Aorta (tissue), 5 donors: ENCODE data around the gene USP30. TPM values are rescaled to one million over a fixed set of nuclear protein-coding genes. Genes with fewer than 3 reads are reported as not detected.

Experiments used
- ATAC-seq: fragments of 200-7000 bp; cut with Tn5 transposase; one replicate; pipeline ENCODE4 v1.9.1; 2022; ENCODE audit warnings: moderate library complexity; ENCODE audit not compliant: low FRiP score
- DNase-seq, 2 donors: peaks; one replicate each; pipeline ENCODE4 v3.0.0-alpha.2; 2020
- H3K27ac ChIP-seq, 2 donors: one replicate each; pipeline ENCODE4 v1.5.1; 2013; ENCODE audit warnings: low read length in 2 of 2, mild to moderate bottlenecking in 2 of 2, moderate library complexity in 2 of 2, control low read depth in 1 of 2, inconsistent platforms in 1 of 2, low read depth in 1 of 2
- H3K27me3 ChIP-seq, 2 donors: one replicate each; pipeline ENCODE4 v1.6.1; 2013; ENCODE audit warnings: control low read depth in 1 of 2, low read length in 1 of 2, mild to moderate bottlenecking in 1 of 2, moderate library complexity in 1 of 2; ENCODE audit not compliant: insufficient read depth in 2 of 2, control insufficient read depth in 1 of 2
- H3K36me3 ChIP-seq, 2 donors: one replicate each; pipeline ENCODE4 v1.6.1; 2013; ENCODE audit warnings: control low read depth in 1 of 2, low read length in 1 of 2, mild to moderate bottlenecking in 1 of 2; ENCODE audit not compliant: insufficient read depth in 2 of 2, control insufficient read depth in 1 of 2
- H3K4me1 ChIP-seq, 2 donors: one replicate each; pipeline ENCODE4 v1.6.1; 2013; ENCODE audit warnings: low read length in 2 of 2, control low read depth in 1 of 2, mild to moderate bottlenecking in 1 of 2, moderate library complexity in 1 of 2; ENCODE audit not compliant: insufficient read depth in 2 of 2, control insufficient read depth in 1 of 2
- H3K4me3 ChIP-seq, 2 donors: one replicate each; pipeline ENCODE4 v1.5.1; 2013; ENCODE audit warnings: low read length in 2 of 2, control low read depth in 1 of 2, mild to moderate bottlenecking in 1 of 2
- H3K9me3 ChIP-seq: one replicate; pipeline ENCODE4 v1.6.1; 2013; ENCODE audit warnings: mild to moderate bottlenecking, low read length; ENCODE audit not compliant: control insufficient read depth
- WGBS, 2 donors: extraction: QIAGEN DNeasy Blood & Tissue Kit; methylation state at CpG; one replicate each; pipeline ENCODE4 v1.1.7; 2013; 5-methylcytosine and 5-hydroxymethylcytosine counted together
- intact Hi-C, 2 donors: fragments of 100-400 bp; cut with DNase I; formaldehyde crosslinking; loops; one replicate each; pipeline versions ENCODE4 v1.14.2 to v1.15.0; 2022
- long read RNA-seq, 2 donors: library from polyadenylated mRNA; unstranded; transcript quantifications; one replicate each; pipeline ENCODE4 v2.0.0, GENCODE V29; 2020 to 2021
- polyA plus RNA-seq, 2 donors: library from polyadenylated mRNA; stranded (reverse); fragments of 200-250 nt; gene quantifications; one replicate each; pipeline ENCODE4 v1.2.3, GENCODE V29; 2013
- total RNA-seq, 2 donors: library from RNA; stranded (reverse); fragmentation: NEBNext Ultra II Directional; extraction: Animal tissue kit (Norgen Biotek cat#: 25700); gene quantifications; one replicate each; pipeline ENCODE4 v1.2.1, GENCODE V29; 2021
- donor health status: healthy with polysubstance abuse.
- donor health status: Bipolar disorder and iron deficiency.
- donor health status: DM: no; HTN: no; CAD: no.
- donor health status: DM: no; HTN: no; CAD: no.
- donor health status: DM: yes; HTN: yes; CAD: no.

USP30 gene
- 10 to 100 TPM in 1 of 2 donors, 1 to 10 TPM in 1; 7.3 to 14.8 TPM for total RNA-seq
- polyA plus RNA-seq, result 1 to 10 TPM; 4.1 to 6.6 TPM
- long read RNA-seq, donor 1, partial matches to known transcripts, result 0 of 11 reads
- long read RNA-seq, donor 1, other reads (novel, unspliced or antisense), result 9 of 11 reads
- long read RNA-seq, donor 2, partial matches to known transcripts, result 0 of 8 reads
- long read RNA-seq, donor 2, other reads (novel, unspliced or antisense), result 5 of 8 reads

- peak; percentile 90 to 95 for DNase-seq
- peak; percentile 97 for ATAC-seq
- peak within 1 kb of the TSS; percentile 91 to 97 for H3K4me3 ChIP-seq
- H3K27ac ChIP-seq, result peak within 1 kb of the TSS in 1 of 2 donors; percentile 49
- H3K9me3 ChIP-seq, result no peaks in the 10 kb centered on the region
- H3K36me3 ChIP-seq, result no peaks in the 10 kb centered on the region
- H3K27me3 ChIP-seq, result no peaks in the 10 kb centered on the region
- intact Hi-C loops, result loop anchor here (5.0 kb wide), 1 partner anchor 40 kb away; the partner anchor contains the start of gene ALKBH2 (in 2 of the 2)
- H3K4me1 ChIP-seq, result peaks cover 0 to 4% of the 10 kb centered on the region in 2 donors
- 0 to 1% methylated on average over 57 to 61 of the region's 61 CpGs for WGBS, 2 donors
These were observed at the start of gene USP30 for GRCh38 chr12:109052414-109053323. Gene USP30, plus strand, starts transcription at chr12:109052576. Its CDS starts 103 bp downstream, at chr12:109052679.

GRCh38 chr12:109004017-109004416 lies 48.4 kb upstream of the USP30 start:
- Histone ChIP-seq H3K27ac (no peak overlapping the region), H3K4me1 (no peaks in the 10 kb centered on the region), H3K9me3 (no peaks in the 10 kb centered on the region), H3K27me3 (no peaks in the 10 kb centered on the region), H3K36me3 (no peaks in the 10 kb centered on the region), H3K4me3 (no peak overlapping the region)
- DNase-seq, result no peak
- WGBS, 2 donors, result 13 to 21% methylated on average over 3 of the region's 3 CpGs
- intact Hi-C loops, result no loop called here
- ATAC-seq, result no peak

DNA sequence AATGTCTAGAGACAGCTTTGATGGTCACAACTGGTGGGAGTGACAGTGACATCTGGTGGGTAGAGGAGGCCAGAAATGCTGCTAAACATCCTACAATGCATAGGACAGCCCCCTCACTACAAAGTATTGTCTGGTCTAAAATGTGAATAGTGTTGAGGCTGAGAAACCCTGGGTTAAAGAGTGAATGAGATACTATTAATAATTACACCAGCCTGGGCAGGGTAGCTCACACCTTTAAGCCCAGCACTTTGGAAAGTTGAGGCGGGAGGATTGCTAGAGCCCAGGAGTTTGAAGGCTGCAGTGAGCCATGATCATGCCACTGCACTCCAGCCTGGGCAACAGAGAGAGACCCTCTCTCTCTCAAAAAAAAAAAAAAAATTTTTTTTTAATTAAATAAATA lies 42.6 kb upstream of the USP30 start:
- no peaks in the 10 kb centered on the region for H3K36me3 ChIP-seq
- intact Hi-C loops, result no loop called here
- WGBS, 2 donors, result 86 to 91% methylated on average over 1 of the region's 1 CpG
- H3K27ac ChIP-seq, result no peak overlapping the region
- H3K9me3 ChIP-seq, result no peaks in the 10 kb centered on the region
- no peak overlapping the region for H3K4me3 ChIP-seq
- H3K27me3 ChIP-seq, result no peaks in the 10 kb centered on the region
- DNase-seq (no peak), ATAC-seq (no peak)
- no peaks in the 10 kb centered on the region for H3K4me1 ChIP-seq

GRCh38 chr12:109010259-109010658 lies 42.1 kb upstream of the USP30 start:
- Histone ChIP-seq H3K4me3 (no peak overlapping the region), H3K36me3 (no peaks in the 10 kb centered on the region), H3K27ac (no peak overlapping the region), H3K4me1 (no peaks in the 10 kb centered on the region), H3K27me3 (no peaks in the 10 kb centered on the region), H3K9me3 (no peaks in the 10 kb centered on the region)
- DNase-seq (no peak), ATAC-seq (no peak)
- WGBS, 2 donors, result 67 to 85% methylated on average over 2 of the region's 2 CpGs
- intact Hi-C loops, result no loop called here

GRCh38 chr12:109014984-109015765 lies 37.2 kb upstream of the USP30 start:
- H3K36me3 ChIP-seq, result no peaks in the 10 kb centered on the region
- ATAC-seq (no peak), DNase-seq (no peak)
- intact Hi-C loops, result no loop called here
- H3K9me3 ChIP-seq, result no peaks in the 10 kb centered on the region
- no peak overlapping the region for H3K27ac ChIP-seq
- no peak overlapping the region for H3K4me3 ChIP-seq
- 89 to 91% methylated on average over 6 of the region's 6 CpGs for WGBS, 2 donors
- H3K4me1 ChIP-seq, result no peaks in the 10 kb centered on the region
- H3K27me3 ChIP-seq, result peaks cover 0 to 3% of the 10 kb centered on the region in 2 donors

- Histone ChIP-seq H3K27me3 (peaks cover 0 to 3% of the 10 kb centered on the region in 2 donors), H3K4me1 (no peaks in the 10 kb centered on the region), H3K36me3 (no peaks in the 10 kb centered on the region), H3K27ac (no peak overlapping the region), H3K9me3 (no peaks in the 10 kb centered on the region), H3K4me3 (no peak overlapping the region)
- 80 to 82% methylated on average over 8 of the region's 8 CpGs for WGBS, 2 donors
- intact Hi-C loops, result no loop called here
- no peak for ATAC-seq
- DNase-seq, result no peak
These were observed 36.4 kb upstream of the USP30 start for GRCh38 chr12:109016016-109016415.

DNA sequence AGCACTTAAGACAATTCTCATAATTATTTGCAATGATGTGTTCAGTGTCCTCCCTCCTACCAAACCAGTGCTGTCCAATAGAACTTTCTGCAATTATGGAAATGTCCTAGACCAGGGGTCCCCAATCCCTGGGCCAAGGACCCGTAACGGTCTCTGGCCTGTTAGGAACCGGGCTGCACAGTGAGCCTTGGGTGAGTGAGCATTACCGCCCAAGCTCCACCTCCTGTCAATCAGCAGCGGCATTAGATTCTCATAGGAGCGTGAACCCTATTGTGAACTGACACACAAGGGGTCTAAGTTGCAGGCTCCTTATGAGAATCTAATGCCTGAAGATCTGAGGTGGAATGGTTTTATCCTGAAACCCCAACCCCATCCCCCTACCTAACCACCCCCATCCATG lies 35.4 kb upstream of the USP30 start:
- no peaks in the 10 kb centered on the region for H3K36me3 ChIP-seq
- H3K9me3 ChIP-seq, result no peaks in the 10 kb centered on the region
- no peak overlapping the region for H3K4me3 ChIP-seq
- intact Hi-C loops, result no loop called here
- peaks cover 0 to 3% of the 10 kb centered on the region in 2 donors for H3K27me3 ChIP-seq
- ATAC-seq (no peak), DNase-seq (no peak)
- WGBS, 2 donors, result 80 to 81% methylated on average over 6 of the region's 6 CpGs
- H3K4me1 ChIP-seq, result no peaks in the 10 kb centered on the region
- H3K27ac ChIP-seq, result no peak overlapping the region

DNA sequence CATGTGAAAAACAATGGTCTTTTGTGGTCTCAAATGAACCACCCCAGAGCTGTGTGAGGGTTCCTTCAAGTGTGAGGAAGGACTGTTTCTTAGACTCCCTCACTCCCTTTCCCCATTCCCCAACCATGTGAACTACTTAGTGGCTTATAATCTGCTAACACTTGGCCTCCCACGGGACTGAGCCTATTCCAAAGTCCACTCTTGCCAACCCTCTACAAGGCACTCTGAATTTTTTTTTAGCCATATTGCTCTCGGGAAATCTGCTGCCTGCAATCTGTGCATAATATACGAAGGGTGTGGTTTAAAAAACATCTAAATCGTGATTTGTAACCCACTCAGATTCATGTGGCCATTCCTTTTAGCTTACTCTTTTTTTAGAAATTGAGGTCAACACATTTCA lies 34.1 kb upstream of the USP30 start:
- Histone ChIP-seq H3K27me3 (peaks cover 0 to 3% of the 10 kb centered on the region in 2 donors), H3K36me3 (no peaks in the 10 kb centered on the region), H3K27ac (no peak overlapping the region), H3K9me3 (no peaks in the 10 kb centered on the region), H3K4me3 (no peak overlapping the region), H3K4me1 (no peaks in the 10 kb centered on the region)
- DNase-seq (no peak), ATAC-seq (no peak)
- intact Hi-C loops, result no loop called here
- 48 to 50% methylated on average over 4 of the region's 4 CpGs for WGBS, 2 donors
